SU-DHL-6 (cell line): Measurements from ENCODE around the gene PCGF5.

ENCODE experiments used
- EZH2phosphoT487 ChIP-seq: fragments of 200-600 bp; sonication (generic), shearing (Covaris generic); conservative IDR thresholded peaks from 2 replicates; pipeline ENCODE4 v1.6.1; 2018; ENCODE audit warnings: mild to moderate bottlenecking, antibody characterized with exemption, low read length, moderate library complexity, mixed read lengths
- TF ChIP-seq, protein P1 (sequence below): fragments of 200-600 bp; sonication (generic); IDR thresholded peaks from one replicate; pipeline ENCODE4 v1.5.1; 2017; ENCODE audit warnings: antibody characterized with exemption, mild to moderate bottlenecking, low read length, moderate library complexity; ENCODE audit not compliant: insufficient read depth, poor library complexity, severe bottlenecking

DNA sequence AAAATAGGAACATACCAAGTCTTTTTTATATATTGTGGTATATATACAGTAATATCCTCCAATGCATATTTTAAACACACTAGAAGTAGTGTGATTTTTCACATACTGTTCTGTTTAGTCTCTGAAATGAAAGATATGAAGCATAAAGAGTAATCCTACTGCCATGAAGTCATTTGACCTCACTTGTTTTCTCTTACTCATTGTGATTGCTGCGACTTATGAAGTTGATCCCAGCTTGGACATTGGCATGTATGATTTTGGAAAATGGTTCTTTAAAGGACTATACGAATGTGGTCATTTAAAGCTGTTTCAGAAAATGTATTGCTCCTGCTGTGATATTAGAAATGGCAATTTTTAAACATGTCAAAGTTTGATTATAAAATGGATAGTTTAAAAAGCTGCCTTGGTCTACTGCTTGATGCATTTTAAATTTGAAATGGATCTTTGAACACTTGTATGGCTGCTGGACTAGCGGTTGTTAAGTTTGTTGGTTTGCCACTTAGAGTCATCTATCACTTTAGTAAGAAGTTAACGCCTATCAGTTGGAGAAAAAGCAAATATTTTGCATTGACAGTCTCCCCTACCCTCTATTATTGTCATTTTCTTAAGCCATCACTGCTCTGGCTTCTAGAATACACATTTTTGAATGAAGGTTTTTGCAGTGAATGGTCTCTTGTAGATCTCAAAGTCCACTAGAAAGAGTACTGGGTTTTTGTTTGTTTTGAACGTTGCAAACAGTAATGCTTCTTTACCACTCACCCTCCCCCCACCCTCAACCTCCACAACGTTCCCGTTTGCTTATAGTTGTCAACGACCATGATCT is 881 bp upstream of the PCGF5 start:
- TF ChIP-seq EZH2phosphoT487, result no peak
- TF ChIP-seq, protein P1, sequence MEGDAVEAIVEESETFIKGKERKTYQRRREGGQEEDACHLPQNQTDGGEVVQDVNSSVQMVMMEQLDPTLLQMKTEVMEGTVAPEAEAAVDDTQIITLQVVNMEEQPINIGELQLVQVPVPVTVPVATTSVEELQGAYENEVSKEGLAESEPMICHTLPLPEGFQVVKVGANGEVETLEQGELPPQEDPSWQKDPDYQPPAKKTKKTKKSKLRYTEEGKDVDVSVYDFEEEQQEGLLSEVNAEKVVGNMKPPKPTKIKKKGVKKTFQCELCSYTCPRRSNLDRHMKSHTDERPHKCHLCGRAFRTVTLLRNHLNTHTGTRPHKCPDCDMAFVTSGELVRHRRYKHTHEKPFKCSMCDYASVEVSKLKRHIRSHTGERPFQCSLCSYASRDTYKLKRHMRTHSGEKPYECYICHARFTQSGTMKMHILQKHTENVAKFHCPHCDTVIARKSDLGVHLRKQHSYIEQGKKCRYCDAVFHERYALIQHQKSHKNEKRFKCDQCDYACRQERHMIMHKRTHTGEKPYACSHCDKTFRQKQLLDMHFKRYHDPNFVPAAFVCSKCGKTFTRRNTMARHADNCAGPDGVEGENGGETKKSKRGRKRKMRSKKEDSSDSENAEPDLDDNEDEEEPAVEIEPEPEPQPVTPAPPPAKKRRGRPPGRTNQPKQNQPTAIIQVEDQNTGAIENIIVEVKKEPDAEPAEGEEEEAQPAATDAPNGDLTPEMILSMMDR, result no peak
